ENCODE measurements around the gene KRT32. TPM values are rescaled to one million over a fixed set of nuclear protein-coding genes. Genes with fewer than 3 reads are reported as not detected.

KRT32 gene
- total RNA-seq, 1 experiment from 2014 or later, result 0.42 TPM

- Histone ChIP-seq H3K27me3 (ENCODE audit: insufficient read depth, low read length) (no peaks in the 10 kb centered on the region), H4K20me1 (ENCODE audit: insufficient read depth) (no peaks in the 10 kb centered on the region), H3K9ac (ENCODE audit: low read length) (no peak overlapping the region), H3K79me2 (ENCODE audit: insufficient read depth, low read length) (no peaks in the 10 kb centered on the region), H3K9me2 (ENCODE audit: insufficient read depth) (no peaks in the 10 kb centered on the region), H3K9me3 (ENCODE audit: control insufficient read depth in 1 of 2, insufficient read depth in 1 of 2, low read depth in 1 of 2, low read length in 2 of 2) (no peaks in the 10 kb centered on the region), H3K4me2 (ENCODE audit: low read length) (no peak overlapping the region), H2AFZ (ENCODE audit: low read depth, low read length, poor library complexity, severe bottlenecking) (no peak overlapping the region), H3K4me1 (ENCODE audit: control insufficient read depth in 1 of 2, insufficient read depth in 2 of 2, low read length in 2 of 2) (peaks cover 12 to 41% of the 10 kb centered on the region in 2 experiments), H3K36me3 (ENCODE audit: control insufficient read depth in 1 of 2, insufficient read depth in 2 of 2, low read length in 2 of 2) (no peaks in the 10 kb centered on the region), H3K4me3 (replicated peaks in 1 of 2; ENCODE audit: low read depth in 1 of 2, low read length in 2 of 2) (no peak overlapping the region), H3K27ac (ENCODE audit: low read depth, low read length) (no peak overlapping the region)
- TF ChIP-seq FOSL1 (IDR thresholded peaks at IDR 0.05; ENCODE audit: low read depth) (no peak), MAX (IDR thresholded peaks at IDR 0.05) (no peak), SRF (IDR thresholded peaks at IDR 0.05; ENCODE audit: low read depth) (no peak), REST (IDR thresholded peaks at IDR 0.05; ENCODE audit: low read depth) (no peak), ZNF274 (IDR thresholded peaks at IDR 0.05; ENCODE audit: low read depth, low read length) (no peak), RAD21 (IDR thresholded peaks at IDR 0.05; ENCODE audit: low read depth) (no peak), ATF3 (IDR thresholded peaks at IDR 0.05) (no peak), CBX3 (IDR thresholded peaks at IDR 0.05; ENCODE audit: low read depth) (no peak), SP1 (IDR thresholded peaks at IDR 0.05; ENCODE audit: low read depth) (no peak), YY1 (IDR thresholded peaks at IDR 0.05; ENCODE audit: extremely low read depth, insufficient replicate concordance, low read depth, low read length) (no peak), SIN3A (IDR thresholded peaks at IDR 0.05; ENCODE audit: low read depth) (no peak), POLR2AphosphoS5 (IDR thresholded peaks at IDR 0.05; ENCODE audit: low read depth, low read length) (no peak), POLR2A (IDR thresholded peaks at IDR 0.05; ENCODE audit: borderline replicate concordance, extremely low read depth, insufficient read depth, insufficient read length) (no peak), TCF7L2 (IDR thresholded peaks at IDR 0.05; ENCODE audit: borderline replicate concordance, extremely low read depth, insufficient read depth, insufficient read length) (no peak), EGR1 (IDR thresholded peaks at IDR 0.05; ENCODE audit: low read depth) (no peak), ZFX (IDR thresholded peaks at IDR 0.05) (no peak), ELF1 (IDR thresholded peaks at IDR 0.05; ENCODE audit: borderline replicate concordance, low read depth) (no peak), EZH2phosphoT487 (IDR thresholded peaks at IDR 0.05; ENCODE audit: borderline replicate concordance) (no peak), CEBPB (IDR thresholded peaks at IDR 0.05; ENCODE audit: low read depth) (no peak), EZH2 (IDR thresholded peaks at IDR 0.05) (no peak)
- no peak for DNase-seq (ENCODE audit: low read depth, low spot score)
- no peak for ATAC-seq
- CTCF ChIA-PET, result no interaction called here
- POLR2A ChIA-PET, result no interaction called here
- RAD21 ChIA-PET (ENCODE audit: low non-redundant PET in 1 of 2, low total read pairs in 2 of 2, uncharacterized antibody in 2 of 2, unreplicated experiment in 2 of 2), result no interaction called here
- BruUV-seq (replicated peaks), result no TSS peak
- intact Hi-C loops (cut with micrococcal nuclease), result loop anchor here (10.0 kb wide), 1 partner anchor 77 kb away; no protein-coding TSS in a partner anchor
Measured at GRCh38 chr17:41491476-41491875, 24.3 kb upstream of the KRT32 start.
